NCI-H2081 (cell line): ENCODE results near the gene DOC2A.

ENCODE experiments used
- DNase-seq, 2 experiments: peaks; one replicate each; lab custom pipeline; 2025; lab: John Stamatoyannopoulos, UW

The DOC2A gene

DNA sequence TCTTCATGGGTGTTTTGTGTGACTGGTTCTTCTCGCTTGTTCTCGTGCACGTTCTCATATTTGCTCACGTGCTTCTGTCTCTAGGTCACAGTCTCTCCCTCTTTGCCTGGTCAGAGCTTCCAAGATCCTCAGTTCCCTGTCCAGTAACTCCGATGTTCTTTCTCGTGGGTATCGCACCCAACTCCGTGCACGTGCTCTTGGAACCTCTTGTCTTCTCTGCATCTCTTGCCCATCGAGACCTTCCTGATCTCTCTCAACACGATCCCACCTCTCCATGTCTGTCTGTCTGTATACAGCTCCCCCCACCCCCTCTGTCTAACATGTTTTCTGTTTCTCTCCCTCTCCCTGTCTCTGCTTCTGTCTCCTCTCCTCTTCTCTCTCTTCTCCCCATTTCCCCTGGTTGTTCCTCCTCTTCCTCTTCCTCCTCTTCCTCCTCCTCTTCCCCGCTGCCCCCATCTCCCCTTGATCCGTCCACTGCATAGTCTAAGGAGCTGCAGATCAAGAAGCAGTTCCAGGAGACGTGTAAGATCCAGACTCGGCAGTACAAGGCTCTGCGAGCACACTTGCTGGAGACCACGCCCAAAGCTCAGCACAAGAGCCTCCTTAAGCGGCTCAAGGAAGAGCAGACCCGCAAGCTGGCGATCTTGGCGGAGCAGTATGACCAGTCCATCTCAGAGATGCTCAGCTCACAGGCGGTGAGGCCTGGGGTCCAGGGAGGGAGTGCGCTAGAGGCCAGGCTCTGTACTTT is 21.5 kb downstream of the DOC2A start:
- no peak for DNase-seq

DNA sequence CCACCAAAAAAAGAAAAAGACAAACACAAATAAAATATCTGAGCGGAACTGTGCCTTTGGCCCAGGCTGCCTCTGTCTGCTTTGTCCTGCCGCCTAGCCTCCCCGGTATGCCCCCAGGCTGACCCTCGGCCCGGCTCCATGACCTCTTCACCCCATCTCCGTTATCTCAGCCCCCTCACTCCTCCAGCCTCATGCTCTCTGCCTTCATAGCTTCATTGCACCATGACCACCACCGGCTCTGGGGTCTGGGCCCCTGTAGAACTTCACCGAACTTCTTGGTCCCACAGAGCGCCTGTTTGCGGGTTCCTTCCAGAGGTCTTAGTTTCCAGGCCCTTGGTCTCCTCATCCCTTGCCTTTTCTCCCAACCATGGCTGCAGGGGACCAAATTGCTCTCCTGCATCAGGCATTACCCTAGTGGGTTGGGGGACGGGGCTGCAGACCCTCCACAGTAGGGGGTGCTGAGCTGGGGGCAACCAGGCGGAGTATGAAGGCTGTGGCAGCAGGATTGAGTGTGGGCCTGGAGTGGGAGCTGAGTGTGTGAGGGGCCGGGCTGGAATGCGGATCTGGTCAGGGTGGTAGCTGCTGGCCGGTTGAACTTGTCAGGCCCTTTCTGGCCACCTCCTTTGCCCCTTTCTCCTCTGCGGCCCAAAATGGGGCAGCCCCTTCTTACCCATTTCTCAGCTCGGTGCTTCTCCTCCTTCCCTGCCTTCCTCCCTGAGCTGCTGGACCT is 22.3 kb downstream of the DOC2A start:
- DNase-seq = no peak

DNA sequence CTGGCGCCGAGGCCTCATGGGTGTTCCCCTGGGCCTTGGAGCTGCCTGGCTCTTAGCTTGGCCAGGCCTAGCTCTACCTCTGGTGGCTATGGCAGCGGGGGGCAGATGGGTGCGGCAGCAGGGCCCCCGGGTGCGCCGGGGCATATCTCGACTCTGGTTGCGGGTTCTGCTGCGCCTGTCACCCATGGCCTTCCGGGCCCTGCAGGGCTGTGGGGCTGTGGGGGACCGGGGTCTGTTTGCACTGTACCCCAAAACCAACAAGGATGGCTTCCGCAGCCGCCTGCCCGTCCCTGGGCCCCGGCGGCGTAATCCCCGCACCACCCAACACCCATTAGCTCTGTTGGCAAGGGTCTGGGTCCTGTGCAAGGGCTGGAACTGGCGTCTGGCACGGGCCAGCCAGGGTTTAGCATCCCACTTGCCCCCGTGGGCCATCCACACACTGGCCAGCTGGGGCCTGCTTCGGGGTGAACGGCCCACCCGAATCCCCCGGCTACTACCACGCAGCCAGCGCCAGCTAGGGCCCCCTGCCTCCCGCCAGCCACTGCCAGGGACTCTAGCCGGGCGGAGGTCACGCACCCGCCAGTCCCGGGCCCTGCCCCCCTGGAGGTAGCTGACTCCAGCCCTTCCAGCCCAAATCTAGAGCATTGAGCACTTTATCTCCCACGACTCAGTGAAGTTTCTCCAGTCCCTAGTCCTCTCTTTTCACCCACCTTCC is 23.3 kb downstream of the DOC2A start:
- DNase-seq = no peak

DNA sequence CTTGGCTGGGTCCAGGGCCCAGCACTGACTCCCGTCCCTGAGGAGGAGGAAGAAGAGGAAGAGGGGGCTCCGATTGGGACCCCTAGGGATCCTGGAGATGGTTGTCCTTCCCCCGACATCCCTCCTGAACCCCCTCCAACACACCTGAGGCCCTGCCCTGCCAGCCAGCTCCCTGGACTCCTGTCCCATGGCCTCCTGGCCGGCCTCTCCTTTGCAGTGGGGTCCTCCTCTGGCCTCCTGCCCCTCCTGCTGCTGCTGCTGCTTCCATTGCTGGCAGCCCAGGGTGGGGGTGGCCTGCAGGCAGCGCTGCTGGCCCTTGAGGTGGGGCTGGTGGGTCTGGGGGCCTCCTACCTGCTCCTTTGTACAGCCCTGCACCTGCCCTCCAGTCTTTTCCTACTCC is 23.9 kb downstream of the DOC2A start:
- no peak for DNase-seq

DNA sequence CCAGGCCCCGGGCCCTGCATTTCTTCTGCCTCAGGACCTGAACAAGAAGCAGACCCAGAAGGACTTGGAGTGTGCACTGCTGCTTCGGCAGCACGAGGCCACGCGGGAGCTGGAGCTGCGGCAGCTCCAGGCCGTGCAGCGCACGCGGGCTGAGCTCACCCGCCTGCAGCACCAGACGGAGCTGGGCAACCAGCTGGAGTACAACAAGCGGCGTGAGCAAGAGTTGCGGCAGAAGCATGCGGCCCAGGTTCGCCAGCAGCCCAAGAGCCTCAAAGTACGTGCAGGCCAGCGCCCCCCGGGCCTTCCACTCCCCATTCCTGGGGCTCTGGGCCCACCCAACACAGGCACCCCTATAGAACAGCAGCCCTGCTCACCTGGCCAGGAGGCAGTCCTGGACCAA is 24.6 kb downstream of the DOC2A start:
- no peak for DNase-seq

DNA sequence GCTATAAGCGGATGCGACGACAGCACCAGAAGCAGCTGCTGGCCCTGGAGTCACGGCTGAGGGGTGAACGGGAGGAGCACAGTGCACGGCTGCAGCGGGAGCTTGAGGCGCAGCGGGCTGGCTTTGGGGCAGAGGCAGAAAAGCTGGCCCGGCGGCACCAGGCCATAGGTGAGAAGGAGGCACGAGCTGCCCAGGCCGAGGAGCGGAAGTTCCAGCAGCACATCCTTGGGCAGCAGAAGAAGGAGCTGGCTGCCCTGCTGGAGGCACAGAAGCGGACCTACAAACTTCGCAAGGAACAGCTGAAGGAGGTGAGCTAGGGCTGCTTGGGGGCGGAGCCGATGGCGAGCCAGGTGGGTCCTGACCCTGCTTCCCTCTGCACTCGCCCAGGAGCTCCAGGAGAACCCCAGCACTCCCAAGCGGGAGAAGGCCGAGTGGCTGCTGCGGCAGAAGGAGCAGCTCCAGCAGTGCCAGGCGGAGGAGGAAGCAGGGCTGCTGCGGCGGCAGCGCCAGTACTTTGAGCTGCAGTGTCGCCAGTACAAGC is 25.5 kb downstream of the DOC2A start:
- DNase-seq = no peak

DNA sequence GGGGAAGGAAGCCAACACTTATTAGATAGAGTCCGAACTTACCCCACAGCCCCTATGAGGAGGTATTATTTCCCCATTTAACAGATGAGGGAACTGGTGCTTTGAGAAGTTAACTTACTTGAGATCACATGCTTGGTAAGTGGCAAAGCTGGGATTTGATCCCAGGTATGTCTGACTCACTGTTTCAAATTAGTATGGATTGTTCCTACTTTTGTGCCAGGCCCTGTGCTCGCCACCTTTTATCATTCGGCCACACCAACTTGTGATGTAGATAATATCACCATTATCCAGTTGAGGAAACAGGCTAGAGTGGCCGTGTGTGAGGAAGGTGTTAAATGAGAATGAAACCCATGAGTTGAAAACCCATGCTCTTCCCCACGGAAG is 26.1 kb downstream of the DOC2A start:
- DNase-seq = no peak

DNA sequence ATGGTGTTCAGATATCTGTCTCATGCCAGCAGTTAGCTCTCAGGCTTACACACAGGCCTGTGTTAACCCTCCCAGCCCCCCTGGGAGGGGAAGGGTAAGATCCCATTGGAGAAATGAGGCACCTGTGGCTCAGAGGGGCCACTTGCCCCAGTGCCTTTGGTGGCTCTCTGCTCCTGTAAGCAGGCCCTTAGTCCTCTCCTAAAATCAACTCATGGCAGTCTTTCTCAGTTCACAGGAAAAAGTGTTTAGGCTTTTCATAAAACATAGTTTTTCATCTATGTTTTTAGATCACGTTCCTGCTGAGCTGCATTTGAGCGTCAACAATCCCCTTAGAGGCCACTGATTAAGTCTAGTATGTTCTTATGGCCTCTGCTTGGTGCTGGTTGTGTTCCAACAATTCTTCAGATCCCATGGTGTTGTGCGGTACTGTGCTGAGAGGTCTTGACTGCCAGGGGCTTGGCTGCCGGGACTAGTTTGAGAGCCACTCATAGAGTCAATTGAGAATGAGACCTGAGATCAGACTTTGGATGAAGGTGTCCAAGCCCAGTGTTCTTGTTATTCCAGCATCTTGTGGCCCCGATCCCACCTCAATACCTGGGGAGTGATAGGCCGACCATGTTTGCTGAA is 26.6 kb downstream of the DOC2A start:
- no peak for DNase-seq

DNA sequence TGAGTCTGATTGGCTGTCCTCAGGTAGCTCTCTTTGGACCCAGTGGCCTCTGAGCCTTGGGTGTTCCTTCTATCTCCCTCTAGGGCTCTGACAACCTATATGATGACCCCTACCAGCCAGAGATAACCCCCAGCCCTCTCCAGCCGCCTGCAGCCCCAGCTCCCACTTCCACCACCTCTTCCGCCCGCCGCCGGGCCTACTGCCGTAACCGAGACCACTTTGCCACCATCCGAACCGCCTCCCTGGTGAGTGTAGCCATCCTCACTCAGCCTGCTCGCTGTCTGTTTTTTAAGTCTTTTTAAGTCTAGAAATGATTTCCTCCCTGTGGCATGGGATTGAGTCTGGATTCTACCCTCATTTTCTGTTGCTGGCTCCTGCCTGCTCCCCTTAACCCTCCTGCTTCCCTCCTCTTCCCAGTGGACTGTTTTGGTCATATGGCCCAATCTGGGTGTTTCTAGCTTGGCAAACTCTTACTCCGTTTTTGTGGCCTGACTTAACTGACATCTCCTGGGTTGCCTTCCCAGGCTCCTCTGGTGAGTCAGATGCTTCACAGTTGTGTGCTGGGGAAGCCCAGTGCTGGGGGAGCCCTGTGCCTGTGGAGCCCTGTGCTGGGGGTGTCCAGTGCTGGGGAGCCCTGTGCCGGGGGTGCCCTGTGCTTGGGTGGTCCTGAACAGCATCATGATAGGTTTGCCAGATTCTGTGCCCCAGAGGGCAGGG is 27.2 kb downstream of the DOC2A start:
- DNase-seq = no peak

DNA sequence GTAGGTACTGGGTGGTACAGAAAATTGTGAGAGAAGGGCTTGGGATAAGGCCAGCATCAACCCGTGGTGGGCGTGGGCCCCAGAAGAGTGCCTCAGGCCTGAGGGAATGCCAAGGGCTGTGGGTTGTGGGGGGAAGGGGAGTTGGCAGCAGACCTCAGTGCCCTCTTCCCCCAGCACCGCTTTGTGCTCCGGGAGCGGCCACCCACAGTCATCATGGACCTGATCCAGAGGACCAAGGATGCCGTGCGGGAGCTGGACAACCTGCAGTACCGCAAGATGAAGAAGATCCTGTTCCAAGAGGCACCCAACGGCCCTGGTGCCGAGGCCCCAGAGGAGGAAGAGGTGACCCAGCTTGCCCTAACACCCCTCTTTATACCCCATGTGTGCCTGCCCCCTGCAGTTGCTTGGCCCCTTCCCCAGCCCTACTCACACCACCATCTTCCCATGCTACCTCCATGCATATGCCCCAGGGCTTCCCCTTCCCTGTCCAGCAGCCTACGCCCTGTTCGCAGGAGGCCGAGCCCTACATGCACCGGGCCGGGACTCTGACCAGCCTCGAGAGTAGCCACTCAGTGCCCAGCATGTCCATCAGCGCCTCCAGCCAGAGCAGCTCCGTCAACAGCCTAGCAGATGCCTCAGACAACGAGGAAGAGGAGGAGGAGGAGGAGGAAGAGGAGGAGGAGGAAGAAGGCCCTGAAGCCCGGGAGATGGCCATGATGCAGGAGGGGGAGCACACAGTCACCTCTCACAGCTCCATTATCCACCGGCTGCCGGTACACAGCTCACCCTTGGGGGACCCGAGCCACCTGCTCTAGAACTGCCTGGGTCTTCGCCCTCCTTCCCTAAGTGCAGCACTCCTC is 28.0 kb downstream of the DOC2A start:
- no peak for DNase-seq

DNA sequence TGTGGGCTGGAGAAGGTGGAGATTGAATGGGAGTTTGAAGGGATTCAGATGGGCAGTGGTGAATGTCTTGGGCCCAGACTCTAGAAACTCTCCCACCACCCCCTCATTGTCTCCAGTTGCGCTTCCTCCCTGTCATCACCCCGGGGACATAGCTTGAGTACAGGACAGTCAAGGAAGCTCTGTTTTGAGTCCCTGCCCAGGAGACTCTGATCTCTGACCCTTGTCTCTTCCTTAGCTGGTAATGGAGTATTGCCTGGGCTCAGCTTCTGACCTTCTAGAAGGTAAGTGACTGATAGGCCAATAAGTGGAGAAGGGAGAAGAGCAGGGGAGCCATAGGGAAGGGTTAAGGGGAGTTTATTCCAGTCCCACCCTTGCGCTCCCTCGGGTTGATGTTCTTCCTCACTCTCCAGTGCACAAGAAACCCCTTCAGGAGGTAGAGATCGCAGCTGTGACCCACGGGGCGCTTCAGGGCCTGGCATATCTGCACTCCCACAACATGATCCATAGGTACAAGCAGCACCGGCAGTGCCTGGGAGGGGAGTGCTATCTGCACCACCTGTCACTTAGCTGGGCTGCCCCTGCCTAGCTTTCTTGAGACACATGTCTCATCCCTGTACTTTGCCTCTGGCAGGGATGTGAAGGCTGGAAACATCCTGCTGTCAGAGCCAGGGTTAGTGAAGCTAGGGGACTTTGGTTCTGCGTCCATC is 32.1 kb downstream of the DOC2A start:
- DNase-seq = no peak

DNA sequence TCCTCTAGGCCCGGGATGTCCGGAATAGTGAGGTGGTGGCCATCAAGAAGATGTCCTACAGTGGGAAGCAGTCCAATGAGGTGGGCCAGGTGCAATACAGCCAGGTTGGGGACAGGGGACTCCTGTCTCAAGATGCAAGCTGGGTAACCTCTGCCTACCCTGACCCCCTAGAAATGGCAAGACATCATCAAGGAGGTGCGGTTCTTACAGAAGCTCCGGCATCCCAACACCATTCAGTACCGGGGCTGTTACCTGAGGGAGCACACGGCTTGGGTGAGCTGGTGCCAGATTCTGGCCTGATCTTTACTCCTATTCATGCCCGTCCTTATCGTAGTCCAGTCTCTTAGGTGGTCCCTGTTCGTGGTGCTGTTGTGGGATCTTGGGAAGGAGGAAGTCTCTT is 32.7 kb downstream of the DOC2A start:
- no peak for DNase-seq

DNA sequence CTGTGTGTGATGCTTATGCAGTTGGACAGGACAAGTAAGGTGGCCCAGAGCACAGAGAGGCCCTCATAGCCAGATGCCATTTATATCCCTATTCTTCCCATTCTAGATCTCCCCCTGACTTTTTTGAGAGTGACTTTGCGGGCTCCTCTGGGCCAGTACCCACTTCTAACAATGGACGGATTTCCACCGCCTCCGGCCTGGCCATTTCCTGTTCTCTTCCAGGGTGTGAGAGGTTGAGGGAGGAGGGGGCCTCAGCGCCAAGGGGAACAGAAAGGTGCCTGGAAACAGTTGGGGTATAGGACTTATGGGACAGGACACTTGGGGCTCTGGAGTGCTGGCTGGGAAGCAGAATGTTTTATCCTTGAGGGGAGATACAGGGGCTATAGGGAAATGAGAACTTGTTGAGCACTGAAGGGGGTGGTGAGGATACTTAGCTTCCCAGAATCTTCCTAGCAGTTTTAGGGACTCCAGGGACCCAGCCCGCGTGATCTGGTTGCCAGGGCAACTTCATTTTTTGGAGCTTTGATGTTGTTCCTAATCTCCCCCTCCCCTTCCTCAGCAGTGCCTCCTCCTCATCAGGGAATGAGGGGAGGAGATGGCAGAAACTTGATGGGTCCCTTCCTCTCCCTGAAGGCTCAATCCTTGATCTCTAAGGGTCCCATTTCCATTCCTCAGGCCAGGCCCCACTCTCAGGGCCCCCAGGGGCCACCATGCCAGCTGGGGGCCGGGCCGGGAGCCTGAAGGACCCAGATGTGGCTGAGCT is 33.6 kb downstream of the DOC2A start:
- no peak for DNase-seq

DNA sequence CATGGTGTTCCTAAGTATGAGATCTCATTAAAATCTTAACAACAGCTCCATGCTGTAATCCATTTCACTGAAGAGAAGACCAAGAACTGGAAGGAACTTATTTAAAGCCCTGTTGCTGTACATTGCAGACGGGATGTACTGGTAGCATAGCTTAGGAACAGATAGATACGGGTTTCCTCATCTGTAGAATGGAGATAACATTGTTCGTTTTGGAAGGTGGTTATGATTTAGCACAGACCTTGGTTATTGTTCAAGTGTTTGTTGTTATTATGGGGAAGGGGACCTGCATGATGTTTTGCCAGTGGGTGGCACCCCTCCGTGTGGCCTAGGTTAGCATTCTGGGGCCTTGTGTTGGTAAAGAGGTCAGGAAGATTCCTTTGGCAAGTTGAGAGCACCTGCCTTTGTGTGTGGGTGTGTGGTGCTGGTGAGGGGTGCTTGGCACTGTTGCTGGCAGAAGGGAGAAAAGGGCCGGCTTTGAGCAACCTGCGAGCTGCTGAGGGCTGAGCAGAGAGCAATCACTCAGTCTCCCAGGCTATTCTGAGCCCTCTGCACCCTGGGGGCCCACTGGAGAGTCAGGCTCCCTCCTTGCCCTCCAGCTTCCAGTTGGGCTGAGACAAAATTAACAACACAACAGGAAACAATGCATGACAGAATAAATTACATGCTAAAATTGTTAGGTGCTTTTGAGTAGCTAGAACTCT is 34.9 kb downstream of the DOC2A start:
- DNase-seq = no peak

DNA sequence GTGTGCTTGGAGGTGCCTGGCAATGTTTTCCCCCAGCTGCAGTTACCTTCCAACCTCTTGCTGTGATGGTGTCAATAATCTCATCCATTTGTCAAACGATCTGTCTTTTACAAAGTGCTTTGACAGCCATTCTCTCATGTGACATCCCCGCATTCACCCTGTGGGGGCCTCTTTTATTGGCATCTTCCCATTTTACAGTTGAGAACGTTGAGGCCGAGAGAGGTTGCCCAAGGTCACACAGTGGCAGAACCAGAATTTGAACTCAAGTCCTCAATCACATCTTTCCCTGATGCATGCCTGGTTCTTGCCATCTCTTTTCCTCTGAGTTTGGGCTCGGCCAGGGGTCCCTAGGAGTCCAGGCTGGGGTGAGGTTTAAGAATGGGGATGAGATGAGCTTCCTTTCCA is 35.7 kb downstream of the DOC2A start:
- no peak for DNase-seq

DNA sequence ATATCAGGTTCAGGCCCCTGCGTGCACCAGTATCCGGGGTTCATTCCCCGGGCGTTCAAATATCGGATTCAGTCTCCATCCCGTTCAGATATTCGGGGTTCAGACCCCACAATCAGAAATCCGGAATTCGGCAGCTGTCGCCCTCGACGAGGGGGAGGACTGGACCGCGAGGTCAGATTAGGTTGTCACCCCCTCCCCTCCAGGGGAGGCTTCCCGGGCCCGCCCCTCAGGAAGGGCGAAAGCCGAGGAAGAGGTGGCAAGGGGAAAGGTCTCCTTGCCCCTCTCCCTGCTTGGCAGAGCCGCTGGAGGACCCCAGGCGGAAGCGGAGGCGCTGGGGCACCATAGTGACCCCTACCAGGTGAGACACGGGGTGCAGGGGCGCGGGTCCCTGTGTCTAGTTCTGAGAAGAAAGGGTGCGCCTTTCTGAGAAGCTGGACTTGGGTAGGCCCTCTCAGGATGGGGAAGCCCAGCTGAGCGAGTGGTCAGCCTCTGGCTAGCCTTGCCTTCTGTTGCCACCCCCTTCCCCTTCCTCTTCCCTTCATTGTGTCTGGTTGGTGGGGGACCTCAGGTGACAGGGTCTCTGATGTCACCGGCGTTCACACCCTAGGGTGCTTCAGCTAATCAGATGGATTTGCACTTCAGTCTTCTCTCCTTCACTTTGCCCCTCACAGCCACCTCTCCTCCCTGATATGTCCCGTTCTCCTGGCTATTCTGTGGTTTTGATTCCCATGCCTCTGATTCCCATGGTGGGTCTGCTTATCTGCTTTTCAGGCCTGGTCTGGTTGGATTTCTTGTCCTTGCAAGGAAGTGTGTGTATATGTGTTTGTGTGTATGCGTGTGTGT is 36.3 kb downstream of the DOC2A start:
- DNase-seq = no peak

DNA sequence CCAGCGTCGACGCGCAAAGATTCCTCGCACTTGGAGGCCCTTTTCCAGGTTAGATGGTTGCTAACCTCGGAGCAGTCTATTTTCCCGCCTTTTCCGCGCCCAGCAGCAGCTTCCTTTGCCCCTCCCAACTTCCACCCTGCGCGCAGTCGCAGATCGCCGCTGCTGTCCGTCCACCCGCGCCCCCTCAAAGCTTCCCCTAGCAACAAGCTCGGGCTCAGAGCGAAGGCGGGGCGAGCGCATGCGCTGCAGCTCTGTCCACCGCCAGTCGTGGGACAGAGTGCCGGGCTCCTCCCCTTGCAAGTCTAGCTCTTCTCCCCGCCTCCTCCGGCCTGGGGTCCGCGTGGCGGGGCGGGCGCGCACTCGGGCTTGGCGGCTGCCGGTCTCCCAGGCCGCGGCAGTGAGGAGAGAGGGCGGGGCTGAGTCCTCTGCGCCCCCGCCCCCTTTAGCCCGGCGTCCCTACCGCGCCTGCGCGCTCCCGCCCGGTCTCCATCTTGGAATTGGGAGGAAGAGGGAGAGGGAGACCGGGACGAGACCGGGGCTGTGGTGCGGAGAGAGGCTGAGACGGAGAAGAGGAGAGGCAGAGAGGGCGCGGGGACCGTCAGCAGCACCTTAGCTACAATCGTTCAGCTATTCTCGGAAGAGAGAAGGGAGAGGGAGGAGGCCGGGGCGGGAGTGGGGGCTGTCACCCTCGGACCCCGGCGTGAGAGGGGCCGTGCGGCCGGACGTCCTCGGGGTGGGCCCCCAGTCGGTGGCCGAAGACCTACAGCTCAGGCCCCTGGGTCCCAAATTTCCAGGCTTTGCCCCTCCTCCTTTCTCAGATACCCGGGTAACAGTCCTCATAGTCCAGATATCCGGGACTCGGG is 37.2 kb downstream of the DOC2A start, which contains the start of gene TAOK2:
TAOK2 (plus strand) TSS at position 485 of the 863 bp plus-strand sequence. CDS start 3,905 bp downstream, outside the sequence.
- DNase-seq = peak; percentile 95
